Lower leg skin (tissue), 3 donors: ENCODE data around the gene GDPD5.

Source experiments
- CTCF ChIP-seq, 3 donors: fragments of 450-650 bp; IDR thresholded peaks; one replicate each; pipeline ENCODE4 v1.5.1; 2016; ENCODE audit warnings: antibody characterized with exemption in 3 of 3, mild to moderate bottlenecking in 3 of 3, moderate library complexity in 2 of 3
- POLR2A ChIP-seq, 2 donors: fragments of 450-650 bp; IDR thresholded peaks; one replicate each; pipeline ENCODE4 v1.6.1; 2016 to 2017; ENCODE audit warnings: antibody characterized with exemption in 2 of 2, mild to moderate bottlenecking in 1 of 2, moderate library complexity in 1 of 2

GRCh38 chr11:75443043-75443442, 82.7 kb downstream of the GDPD5 start:
- TF ChIP-seq CTCF (IDR thresholded peaks at IDR 0.05) = no peak
- TF ChIP-seq POLR2A (IDR thresholded peaks at IDR 0.05) = no peak
